Right hindlimb (tissue), 1 donor: ENCODE results near the gene PLEKHJ1.
A peak's percentile ranks its signal among the peaks of the same experiment; 100 is the strongest.

ENCODE experiments used
- DNase-seq: peaks from one replicate; pipeline ENCODE4 v3.0.0-alpha.2; 2018

PLEKHJ1 gene

DNA sequence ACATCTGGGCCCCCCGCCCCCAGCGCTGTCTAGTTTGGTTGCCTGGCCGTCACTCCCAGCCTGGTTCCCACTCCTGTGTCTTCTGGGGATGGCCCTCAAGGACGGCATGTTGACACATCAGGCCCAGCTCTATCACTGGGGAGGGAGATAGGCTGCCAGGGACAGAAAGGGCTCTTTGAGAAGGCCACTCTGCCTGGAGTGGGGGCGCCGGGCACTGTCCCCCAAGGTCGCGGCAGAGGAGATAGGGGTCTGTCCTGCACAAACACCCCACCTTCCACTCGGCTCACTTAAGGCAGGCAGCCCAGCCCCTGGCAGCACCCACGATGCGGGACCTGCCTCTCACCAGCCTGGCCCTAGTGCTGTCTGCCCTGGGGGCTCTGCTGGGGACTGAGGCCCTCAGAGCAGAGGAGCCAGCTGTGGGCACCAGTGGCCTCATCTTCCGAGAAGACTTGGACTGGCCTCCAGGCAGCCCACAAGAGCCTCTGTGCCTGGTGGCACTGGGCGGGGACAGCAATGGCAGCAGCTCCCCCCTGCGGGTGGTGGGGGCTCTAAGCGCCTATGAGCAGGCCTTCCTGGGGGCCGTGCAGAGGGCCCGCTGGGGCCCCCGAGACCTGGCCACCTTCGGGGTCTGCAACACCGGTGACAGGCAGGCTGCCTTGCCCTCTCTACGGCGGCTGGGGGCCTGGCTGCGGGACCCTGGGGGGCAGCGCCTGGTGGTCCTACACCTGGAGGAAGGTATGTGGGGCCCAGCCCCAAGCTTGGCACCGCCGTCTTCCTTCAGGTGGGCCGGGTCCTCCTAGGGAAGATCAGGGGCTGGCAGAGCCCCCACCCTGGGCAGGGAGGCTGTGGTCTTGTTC lies 13.1 kb upstream of the PLEKHJ1 start, which contains the start of gene AMH:
AMH (plus strand) TSS at position 314 of the 857 bp plus-strand sequence; CDS start at position 324, 10 bp downstream.
- DNase-seq: peak; percentile 34

DNA sequence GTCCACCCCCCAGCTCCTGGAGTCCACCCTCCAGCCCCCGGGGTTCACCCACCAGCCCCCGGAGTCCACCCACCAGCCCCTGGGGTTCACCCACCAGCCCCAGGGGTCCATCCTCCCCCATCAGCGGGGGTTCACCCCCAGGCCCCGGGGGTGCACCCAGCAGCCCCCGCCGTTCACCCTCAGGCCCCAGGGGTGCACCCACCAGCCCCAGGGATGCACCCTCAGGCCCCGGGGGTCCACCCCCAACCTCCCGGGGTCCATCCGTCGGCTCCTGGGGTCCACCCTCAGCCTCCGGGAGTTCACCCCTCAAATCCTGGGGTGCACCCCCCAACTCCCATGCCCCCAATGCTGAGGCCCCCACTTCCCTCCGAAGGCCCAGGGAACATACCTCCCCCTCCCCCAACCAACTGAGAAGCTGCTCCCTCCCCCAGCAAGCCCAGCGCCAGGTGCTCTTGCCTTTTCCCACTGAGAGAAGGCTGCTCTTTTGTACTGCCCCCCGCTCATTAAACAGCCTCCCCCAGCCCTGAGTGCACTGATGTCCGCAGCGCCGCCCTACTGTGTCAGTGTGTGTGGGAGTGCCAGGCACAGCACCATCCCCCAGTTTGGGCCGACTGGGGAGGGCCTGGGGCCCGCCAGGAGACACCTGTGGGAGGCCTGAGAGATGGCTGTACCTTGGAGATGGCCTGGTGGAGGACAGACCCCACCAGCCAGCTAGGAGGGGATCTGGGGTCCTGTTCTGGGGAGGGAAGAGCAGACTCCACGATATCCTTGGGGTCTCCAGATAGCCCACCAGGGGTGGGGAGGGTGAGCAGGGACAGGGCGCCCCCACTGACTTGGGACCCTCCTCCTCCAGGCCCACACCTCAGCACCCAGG lies 12.2 kb upstream of the PLEKHJ1 start:
- DNase-seq: peak; percentile 28

DNA sequence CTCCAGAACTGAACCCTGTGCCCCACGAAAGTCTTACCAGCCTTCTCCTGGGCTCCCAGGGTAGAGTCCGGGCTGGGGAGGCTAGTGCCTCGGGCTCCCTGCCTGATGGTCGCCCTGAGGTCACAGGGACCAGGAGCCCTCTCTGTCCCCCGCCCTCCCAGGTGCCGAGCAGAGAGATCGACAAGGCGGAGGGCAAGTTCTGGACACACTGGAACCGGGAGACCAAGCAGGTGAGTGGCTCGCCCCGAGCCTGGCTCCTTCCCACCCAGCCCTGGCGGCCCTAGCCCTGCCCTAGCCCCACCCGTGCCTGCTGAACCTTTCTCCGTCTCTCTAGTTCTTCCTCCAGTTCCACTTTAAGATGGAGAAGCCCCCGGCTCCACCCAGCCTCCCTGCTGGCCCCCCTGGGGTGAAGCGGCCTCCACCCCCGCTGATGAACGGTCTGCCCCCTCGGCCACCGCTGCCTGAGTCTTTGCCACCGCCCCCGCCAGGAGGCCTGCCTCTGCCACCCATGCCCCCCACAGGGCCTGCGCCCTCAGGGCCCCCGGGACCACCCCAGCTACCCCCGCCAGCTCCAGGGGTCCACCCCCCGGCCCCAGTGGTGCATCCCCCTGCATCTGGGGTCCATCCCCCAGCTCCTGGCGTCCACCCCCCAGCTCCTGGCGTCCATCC lies 11.4 kb upstream of the PLEKHJ1 start:
- DNase-seq: peak; percentile 35

DNA sequence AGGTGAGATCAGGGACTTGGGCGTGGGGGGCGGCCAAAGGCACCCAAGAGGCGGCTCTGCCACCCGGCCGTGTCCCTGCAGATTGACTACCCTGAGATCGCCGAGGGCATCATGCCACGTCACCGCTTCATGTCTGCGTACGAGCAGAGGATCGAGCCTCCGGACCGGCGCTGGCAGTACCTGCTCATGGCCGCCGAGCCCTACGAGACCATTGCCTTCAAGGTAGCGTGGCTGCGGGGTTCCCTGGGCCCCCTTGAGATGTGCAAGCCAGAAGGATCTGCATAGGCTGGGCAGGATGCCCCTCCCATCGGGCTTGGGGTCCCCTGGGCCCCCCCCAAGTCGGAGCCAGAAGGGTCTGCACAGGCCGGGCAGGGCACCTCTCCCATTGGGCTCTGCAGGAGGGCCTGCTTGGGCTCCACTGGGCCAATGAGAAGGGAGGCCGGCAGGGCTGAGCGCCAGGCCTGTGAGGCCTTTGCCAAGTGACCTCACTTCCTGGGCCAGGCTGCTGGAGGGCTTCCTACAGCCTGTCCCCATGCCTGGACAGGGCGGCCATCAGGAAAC lies 10.8 kb upstream of the PLEKHJ1 start:
- peak; percentile 38 for DNase-seq

DNA sequence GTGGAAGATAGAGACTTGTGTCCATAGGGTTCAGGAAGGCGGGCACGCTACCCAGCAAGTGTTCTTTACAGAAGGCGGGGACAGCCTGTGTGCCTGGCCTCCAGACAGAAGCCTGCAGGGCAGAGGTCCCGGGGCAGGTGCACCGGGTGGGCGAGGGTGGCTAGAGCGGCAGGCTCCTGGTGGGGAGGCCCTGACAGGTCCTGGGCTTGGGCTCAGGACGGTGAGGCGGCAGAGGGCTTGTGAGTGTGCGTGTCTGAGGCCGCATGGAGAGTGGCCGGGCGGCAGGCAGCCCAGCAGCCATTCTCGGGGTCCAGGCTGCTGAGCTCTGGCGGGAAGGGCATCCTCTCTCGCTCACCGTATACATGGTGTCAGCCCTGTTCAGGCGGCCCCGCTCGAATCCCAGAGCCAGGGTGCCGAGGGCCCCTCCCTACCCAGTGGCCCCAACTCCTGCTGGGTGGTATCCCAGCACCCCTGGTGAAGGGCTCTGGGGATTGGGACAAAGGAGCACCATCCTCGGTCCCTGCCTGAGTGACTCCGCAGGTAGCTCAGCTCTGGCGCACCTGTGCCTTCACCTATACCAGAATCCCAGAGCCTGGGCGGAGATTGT lies 10.0 kb upstream of the PLEKHJ1 start:
- DNase-seq: peak; percentile 17

DNA sequence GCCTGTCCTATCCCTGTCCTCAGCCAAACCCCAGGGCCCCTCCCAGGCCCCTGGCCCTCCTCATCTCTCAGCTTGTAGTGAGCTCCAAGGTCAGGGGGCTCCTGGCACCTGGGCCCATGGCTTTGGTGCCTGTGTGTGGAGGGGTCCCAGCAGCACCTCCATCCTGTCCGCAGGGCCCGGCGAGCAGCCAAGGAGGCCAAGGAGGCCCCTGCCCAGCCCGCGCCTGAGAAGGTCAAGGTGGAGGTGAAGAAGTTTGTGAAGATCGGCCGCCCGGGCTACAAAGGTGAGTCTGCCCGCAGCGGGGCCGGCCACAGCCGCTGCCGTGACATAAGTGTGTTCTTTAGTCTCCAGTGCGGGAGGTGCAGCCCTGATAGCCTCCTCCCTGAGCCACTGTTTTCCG lies 9.1 kb upstream of the PLEKHJ1 start:
- DNase-seq: peak; percentile 16

DNA sequence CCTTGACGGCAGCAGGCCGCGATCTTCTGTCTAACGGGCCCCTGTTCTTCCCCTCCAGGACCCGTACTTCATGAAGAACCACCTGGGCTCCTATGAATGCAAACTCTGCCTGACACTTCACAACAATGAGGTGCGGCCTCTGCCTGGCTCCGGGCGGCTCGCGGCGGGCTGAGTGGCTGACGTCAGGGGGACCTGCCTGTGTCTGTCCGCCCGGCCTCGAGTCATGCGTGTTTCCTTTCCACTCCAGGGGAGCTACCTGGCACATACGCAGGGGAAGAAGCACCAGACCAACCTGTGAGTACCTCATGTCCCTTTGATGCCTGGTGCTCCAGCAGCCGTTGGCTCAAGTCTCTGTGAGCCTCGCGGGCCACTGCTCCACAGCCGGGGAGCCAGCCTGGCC lies 8.4 kb upstream of the PLEKHJ1 start:
- DNase-seq: no peak

DNA sequence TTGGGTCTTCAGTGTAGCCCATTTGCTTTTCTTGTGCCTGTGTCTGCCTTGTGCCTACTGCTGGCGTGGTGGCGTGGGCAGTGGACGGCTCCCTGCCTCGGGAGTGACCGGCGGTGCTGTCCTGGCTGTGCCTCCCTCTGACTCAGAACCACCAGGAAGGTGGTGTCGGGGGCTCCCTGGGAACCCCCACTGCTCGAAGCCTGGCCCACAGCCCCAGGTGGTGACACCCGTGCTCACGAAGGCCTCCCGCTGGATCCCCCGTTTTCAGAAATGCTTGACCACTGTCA lies 7.9 kb upstream of the PLEKHJ1 start:
- no peak for DNase-seq

DNA sequence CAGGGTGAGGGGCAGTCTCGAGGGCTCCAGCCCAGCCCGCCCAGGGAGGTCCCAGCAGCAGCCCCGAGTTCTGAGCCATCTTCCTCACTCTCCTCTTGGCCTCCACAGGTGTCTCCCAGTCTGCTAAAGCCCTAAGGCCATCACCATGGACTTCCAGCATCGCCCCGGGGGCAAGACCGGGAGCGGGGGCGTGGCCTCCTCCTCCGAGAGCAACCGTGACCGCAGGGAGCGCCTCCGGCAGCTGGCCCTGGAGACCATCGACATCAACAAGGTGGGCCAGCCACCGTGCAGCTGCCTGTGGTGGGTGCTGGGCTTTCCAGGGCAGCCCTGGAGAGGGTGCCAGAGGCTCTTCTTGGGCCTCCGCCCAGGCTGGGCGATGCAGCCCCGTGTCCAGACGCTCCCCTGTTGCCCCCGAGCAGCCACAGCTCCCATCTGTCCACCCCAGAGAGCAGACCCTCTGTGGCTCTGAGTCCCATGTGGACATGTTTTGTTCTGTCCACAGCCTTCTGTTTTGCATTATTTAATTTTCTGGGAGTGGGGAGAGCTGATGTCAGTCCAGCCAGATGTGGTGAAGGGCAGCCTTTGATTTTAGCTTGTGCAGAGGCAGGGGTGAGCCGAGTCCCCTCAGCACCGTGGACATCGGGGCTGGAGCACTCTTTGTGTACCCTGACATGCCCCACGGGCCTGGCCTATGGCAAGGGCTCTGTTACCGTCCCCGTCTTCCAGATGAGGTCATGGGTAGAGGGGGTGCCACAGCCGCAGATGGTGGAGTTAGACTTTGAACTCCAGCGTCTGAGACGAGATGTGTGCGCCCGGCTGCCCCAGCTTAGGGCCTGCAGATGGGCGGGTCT lies 7.4 kb upstream of the PLEKHJ1 start:
- DNase-seq: no peak

DNA sequence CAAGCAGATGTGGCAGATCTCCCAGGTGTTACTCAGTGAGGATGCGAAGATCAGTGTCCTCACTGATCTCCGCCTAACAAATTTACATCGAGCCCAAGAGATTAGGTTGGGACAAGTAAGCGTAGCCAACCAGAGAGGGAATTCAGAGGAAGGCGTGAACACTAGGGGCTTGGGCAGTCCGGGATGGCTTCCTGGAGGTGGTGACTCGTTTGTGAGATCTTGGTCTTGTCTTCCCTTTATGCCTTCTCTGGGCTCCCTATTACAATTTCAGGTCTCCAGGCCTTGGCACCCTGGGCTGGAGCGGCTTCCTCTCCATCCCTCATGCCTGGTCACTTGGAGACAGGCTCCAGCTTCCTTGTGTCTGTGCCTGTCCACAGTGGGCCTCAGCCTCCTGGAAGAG lies 6.7 kb upstream of the PLEKHJ1 start:
- DNase-seq: no peak

DNA sequence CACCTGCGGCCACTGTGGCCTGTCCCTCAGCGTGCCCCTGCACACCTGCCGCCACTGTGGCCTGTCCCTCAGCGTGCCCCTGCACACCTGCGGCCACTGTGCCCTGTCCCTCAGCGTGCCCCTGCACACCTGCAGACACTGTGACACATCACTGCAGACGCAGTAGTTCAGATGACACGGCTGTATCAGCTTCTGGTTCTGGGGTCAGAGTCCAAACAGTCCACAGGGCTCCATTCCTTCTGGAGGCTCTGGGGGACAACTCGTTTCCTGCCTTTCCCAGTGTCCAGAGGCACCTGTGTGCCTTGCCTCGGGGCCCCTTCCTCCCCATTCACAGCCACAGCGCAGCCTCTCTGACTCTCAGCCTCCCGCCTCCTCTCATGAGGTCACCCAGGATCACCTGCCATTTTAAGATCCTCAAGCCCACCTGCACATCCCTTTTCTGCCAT lies 6.0 kb upstream of the PLEKHJ1 start:
- no peak for DNase-seq

DNA sequence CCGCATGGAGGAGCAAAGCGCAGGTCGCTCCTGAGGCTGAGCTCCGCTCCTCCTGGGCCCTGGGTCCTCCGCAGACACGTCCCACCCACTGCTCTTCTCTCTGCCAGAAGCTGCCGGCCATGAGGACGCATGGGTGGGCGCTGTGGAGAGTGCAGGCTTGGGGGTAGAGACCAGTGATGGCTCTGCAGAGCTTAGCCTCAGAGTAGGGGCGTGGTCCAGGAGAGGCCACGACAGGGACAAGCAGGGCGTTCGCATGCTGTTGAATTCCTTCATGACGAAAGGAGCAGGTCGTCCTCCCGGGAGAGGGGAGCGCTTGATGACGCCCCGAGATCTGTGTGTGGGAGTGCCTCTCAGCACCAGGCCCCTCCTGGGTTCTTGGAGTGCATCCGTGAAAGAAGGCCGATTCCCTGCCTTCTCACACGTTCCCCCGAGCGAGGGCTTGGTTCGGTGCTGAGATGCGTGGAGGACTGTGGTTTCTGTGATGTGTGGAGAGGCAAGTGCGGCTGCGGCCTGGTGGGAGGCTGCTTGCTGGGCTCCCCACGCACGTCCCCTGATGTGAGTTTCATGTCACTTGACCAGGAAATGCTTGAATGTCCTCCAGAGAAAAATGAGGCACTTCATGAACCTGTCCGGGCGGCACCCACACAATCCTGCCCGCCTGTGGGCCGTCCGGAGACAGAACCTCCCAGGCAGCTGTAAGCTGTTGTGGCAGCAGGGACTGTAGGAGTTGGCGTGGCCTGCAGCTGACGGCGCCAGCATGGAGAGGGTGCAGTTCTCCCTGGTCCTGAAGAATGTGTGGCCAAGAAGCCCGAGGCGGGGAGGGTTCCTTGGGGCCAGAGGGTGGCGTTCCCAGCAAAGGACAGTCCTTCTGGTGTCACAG lies 5.0 kb upstream of the PLEKHJ1 start:
- no peak for DNase-seq

DNA sequence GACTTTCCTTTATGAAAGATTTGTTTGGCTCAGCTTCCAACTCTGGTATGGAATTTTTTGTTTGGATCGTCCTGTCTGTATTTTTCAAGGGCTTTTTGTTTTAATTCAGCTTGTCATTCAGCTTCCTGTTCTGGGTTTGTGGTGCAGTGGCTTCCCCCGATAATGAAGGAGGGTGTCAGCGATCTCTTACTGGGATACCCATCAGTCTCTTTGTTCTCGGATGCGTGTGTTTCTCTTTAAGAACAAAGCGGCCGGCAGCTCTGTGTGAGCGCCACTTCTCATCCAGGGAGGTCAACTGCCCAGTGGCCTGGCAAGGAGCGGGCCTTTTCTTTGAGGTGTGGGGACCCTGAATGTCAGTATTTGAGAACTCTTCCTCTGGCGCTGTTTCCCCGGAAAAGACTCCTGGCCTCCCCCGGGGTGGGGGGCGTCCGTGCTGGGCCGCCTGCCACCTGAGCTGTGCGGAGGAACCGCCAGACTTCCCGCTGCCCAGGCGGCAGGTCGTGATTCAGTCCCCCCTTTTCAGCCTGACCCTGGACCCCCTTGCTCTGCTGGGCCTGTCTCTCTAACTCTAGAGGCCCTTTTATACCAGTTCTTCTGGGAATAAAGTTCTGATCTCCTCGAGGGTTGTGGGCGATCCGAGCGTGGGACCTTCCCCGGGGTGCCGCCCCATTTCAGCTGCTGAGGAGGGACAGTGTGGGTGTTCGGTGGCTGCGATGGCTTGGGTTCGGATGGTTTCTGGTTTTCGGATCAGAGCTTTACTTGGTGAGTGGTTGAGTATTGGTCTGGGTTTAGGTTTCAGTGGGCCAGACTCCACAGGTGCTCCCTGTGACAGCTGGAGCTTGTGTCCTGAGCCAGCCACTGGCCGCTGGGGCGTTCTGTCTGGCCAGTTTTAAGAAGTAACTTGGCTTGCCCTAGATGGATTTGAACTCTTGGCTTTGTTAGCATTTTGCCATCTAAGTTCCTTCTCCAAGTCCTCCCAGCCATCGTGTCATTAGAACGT lies 3.9 kb upstream of the PLEKHJ1 start:
- no peak for DNase-seq

DNA sequence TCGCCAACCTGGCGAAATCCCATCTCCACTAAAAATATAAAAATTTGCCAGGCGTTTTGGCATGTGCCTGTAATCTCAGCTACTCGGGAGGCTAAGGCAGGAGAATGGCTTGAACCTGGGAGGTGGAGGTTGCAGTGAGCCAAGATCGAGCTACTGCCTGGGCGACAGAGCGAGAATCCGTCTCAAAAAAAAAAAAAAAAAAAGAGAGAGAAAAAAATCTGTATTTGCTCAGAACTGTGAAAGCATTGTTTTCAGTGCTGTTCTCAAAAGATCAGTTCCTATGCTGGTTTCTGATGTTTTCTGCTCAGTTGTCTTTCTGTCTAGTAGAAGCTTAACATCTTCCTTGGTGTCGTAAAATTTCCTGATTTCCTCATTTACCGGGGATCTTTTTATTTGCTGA lies 3.0 kb upstream of the PLEKHJ1 start:
- no peak for DNase-seq

DNA sequence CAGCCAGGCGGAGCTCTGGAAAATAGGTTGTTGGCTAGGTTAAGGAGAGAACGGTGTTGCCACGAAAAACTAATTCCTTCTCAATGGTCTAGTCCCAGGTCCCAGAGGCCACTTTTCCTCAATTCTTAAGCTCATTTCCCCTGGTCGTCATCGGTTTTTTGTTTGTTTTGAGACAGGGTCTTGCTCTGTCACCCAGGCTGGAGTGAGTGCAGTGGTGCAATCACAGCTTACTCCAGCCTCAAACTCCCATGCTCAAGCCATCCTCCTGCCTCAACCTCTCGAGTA lies 1.7 kb upstream of the PLEKHJ1 start:
- DNase-seq: no peak

DNA sequence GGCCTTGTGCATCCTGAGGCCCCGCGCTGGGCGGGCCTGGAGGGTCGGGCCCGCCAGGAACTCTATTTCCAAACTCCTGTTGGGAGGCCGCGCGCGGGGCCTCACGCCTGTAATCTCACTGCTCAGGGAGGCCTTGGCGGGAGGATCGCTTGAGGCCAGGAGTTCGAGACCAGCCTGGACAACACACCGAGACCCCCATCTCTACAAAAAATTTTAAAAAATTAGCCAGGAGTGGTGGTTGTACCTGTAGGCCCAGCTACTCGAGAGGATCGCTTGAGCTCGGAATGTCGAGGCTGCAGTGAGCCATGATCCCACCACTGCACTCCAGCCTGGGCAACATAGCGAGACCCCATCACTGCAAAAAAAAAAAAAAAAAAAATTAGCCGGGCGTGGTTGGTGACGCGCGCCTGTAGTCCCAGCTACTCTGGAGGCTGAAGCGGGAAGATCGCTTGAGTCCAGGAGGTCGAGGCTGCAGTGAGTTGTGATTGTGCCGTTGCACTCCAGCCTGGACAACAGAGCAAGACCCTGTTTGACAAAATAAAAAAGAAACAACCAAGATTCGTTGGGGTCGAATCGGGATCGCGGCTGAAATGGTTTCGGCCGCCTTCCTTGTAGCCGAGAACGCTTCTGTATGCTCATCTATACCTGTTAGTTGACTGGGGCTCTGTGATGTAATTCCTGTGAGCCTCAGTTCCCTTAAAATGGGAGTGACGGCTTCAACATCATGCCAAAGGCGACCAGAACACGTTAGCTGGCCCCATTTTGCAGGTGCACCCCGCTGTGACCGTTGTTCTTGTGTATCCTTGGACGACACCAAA lies 1.1 kb upstream of the PLEKHJ1 start:
- no peak for DNase-seq

DNA sequence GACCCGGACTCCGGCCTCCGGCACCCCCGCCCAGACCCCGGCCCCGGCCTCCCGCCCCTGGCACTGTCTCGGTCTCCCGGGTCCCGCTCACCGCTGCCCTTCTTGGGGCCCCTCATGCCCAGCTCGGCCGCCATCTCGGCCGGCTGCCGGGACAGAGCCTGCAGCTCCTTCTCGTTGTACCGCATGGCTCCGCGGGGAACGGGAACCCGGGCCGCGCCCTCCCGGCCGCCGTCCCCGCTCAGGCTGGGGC lies 140 bp downstream of the PLEKHJ1 start:
- DNase-seq: no peak

DNA sequence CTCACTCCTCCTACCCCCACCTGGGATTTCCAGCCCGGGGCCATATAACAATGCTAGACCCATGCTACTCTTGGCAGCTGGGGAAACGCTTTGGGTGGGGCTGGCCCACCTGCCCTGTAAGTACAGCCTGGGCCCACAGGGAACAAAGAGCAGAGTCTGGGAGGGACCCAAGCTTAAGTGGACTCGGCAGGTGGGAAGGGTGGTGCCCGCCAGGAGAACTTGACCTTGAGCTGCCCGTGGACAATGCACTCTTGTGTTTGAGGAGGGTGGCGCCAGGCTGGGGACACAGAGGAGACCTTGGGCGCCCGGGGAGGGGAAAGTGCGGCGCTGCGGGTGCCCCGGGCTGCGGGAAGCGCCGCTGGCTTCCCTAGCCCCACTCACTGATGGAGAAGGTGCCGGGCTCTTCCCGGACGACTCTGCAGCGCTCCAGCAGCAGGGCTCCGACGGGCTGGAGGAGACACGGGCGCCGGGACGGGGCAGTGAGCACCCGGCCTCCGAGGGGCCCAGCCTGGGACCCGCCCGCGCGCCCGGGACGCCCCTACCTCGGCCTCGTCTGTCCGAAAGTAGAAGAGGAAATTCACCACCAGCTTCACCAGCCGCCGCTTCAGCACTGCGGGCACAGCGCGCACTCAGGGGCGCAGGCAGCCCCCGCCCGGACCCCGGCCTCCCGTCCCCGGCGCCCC lies 607 bp downstream of the PLEKHJ1 start:
- no peak for DNase-seq
